HG03045 (cell line): Measurements from ENCODE around the gene BANP.
"Not testable (repeated sequence)": the region's sequence is repeated elsewhere in the genome, so short reads cannot be mapped to it uniquely, and the experiment has no call there.

Experiments used
- ATAC-seq: cut with Tn5 transposase; IDR thresholded peaks from one replicate; pipeline ENCODE4 v1.9.1; 2021; ENCODE audit warnings: mild to moderate bottlenecking, moderate library complexity; ENCODE audit not compliant: unreplicated experiment

BANP gene

DNA sequence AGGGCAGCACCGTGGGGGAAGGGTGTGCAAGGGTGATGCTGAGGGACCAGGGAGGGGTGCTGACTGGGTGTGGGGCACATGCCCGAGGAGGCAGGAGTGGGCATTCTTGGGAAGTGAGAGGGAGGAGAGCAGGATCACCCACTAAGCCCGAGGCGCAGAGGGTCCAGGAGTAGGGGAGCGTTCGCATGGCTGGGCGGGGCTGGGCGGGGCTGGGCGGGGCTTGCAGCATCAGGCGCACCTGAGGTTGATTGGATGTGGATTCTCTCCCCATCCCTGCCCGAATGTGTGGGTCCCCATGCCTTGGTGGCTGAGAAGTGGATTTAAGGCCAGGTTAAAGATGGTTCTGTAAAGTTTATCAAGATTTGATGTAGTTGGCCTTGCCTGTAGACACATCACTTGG lies 14.2 kb downstream of the BANP start:
- no peak for ATAC-seq

GRCh38 chr16:87966064-87966645 lies 14.9 kb downstream of the BANP start:
- no peak for ATAC-seq

- no peak for ATAC-seq
Observed at GRCh38 chr16:87966685-87967185, 15.5 kb downstream of the BANP start.

GRCh38 chr16:87968541-87968940 lies 17.3 kb downstream of the BANP start:
- ATAC-seq = no peak

- ATAC-seq = no peak
Observed at GRCh38 chr16:87970186-87970585, 19.0 kb downstream of the BANP start.

DNA sequence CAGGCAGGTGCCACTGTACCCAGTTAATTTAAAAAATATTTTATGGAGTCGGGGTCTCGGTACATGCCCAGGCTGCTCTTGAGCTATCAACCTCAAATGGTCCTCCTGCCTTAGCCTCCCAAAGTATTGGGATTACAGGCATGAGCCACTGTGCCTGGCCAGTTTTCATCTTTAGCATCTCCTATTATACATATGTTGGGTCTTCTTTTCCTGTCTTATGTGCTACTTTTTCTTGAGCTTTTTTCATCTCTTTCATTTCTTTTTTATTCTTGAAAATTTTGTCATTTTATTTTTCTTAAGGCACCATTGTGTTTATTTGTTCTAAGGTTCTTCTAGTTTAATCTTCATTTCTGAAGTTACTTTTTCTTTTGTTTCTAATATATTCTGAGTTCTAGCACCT lies 20.7 kb downstream of the BANP start:
- no peak for ATAC-seq

DNA sequence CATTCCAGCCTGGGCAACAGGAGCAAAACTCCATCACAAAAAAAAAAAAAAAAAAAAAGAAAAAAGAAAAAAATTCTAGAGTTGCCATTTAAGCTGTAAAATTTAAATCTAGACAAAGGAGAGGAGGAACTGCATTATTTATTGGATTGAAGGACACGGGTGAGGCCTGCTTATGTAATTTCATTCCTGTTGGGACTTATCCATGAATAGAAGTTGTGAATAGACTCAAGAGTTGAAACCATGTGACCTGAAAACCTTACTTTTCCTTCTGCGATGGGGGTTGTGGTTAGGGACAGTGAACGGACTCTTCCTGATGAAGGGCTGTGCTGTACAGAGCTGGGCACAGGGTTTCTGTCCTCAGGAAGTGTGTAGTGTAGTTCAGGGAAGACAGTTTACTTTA lies 22.5 kb downstream of the BANP start:
- no peak for ATAC-seq

DNA sequence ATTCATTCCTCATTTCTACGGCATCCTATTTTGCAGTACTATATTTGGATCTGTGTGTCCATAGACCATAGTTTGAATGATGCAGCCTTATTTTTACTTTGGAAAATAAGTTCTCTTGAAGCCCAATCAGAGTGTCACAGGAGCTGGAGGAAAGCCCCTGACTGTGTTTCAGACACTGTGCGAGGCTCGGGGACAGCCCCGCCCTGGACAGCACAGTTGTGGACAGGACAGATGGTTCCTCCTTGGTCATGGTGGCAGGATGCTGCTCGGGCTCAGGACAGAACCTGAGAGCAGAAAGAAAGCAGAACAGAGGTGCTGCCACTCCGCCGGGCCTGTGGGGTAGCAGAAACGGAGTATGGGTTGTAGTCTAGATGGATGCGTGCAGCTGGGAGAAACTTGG lies 22.9 kb downstream of the BANP start:
- no peak for ATAC-seq

- no peak for ATAC-seq
Observed at GRCh38 chr16:87976665-87977064, 25.4 kb downstream of the BANP start.

DNA sequence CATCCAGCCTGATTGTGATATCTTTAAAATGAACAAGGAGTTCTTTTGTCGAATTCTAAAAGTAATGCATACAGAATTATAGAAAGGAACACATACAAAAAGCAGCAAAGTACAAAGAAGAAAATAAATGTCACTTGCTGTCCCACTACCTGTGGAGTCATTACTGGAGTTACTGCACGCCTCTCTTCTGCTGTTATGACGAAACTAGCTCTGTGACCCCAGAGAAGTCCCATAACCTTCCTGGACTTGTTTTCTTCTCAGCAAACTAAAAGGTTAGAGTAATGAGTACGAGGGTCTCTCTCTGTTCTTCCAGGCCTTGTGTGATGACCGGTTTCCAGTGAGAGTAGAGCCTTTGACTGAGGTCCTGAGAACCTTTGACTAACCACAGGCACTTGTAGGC lies 26.9 kb downstream of the BANP start:
- ATAC-seq = no peak

DNA sequence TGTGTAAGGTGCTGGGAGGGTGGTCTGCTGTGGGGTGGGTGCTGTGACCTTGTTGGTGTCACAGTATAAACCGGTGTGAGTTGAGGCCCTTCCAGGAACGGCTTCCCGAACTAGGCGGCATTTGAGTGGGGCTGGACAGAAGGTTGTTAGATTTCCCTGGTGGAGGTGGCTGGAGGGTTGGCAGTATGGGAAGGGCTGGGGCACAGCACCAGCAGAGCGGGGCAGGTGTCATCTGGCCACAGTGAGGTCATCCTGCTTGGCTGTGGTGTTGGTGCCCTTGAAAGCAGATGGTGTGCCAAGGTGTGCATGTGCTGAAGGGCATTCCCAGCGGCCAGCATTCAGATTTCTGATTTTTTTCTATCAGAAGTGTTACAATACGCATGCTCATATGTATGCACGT lies 28.1 kb downstream of the BANP start:
- no peak for ATAC-seq

DNA sequence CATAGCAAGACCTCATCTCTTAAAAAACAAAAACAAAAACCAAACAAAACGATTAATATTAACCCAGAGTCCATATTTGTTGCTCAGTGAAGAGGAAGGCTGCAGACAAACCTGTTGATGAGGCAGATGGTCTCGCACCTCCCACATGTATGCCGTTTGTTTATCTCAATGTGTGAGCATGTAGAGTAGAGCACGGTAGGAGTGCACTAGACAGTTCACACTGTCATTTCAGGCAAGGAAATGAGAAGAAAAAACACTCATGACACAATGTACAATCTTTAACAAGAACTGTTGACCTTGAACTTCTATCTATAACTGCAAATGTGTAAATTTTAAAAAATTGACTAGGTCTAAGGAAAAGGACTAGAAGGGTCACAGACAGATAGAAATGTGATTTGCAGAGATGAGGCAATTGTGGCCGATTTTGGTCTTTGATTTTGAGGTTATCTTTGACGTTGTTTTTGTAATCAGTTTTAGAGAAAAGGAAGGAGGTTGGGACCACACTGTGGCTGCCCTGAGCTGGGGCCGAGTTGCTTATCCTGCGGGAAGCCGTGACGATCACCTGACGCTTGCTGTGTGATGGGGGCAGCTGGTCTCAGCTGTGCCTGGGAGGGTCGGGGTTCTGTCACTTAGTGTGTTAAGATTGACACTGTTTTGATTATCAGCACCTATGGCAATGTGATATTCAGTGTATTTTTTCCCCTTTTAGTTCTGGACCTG lies 28.8 kb downstream of the BANP start:
- ATAC-seq = not testable (repeated sequence)

DNA sequence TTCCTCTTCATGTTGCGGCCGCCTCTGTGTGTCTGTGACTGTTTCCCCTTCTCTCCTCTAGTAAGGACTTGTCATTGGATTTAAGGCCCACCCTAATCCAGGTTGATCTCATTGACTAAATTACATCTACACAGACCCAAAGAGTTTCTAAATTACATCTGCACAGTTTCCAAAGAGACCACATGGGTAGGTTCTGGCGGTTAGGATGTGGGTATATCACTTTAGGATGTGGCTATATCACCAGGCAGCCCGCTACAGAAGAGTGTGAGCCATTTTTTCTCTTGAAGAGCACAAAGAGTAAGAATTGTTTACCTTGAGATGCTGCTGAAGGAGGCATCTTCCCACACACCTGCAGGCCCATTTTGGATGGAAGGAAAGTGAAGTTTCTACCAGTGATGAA lies 30.1 kb downstream of the BANP start:
- ATAC-seq = not testable (repeated sequence)

- no peak for ATAC-seq
Observed at GRCh38 chr16:87982581-87983041, 31.4 kb downstream of the BANP start.

GRCh38 chr16:87983072-87983736 lies 32.0 kb downstream of the BANP start:
- not testable (repeated sequence) for ATAC-seq

- ATAC-seq = not testable (repeated sequence)
Observed at GRCh38 chr16:87983737-87984097, 32.5 kb downstream of the BANP start.

DNA sequence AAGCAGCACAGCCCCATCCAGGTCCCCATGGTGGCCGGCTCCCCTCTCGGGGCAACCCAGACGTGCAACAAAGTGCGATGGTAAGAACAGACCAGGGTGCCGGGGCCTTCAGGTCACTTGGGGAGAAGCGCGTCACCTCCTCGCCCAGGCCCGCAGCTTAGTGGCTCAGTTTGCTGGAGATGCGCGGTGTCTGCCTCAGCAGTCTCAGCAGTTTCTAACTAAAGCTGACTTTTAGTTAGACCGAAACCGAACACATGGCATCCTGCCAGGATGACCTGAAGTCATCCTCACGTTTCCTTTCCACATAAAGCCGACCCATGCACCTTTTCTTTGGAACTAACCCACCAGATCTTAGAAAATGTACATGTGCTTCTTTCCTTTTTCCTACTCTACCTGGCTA lies 32.9 kb downstream of the BANP start:
- not testable (repeated sequence) for ATAC-seq

- ATAC-seq = no peak
Observed at GRCh38 chr16:87984632-87985267, 33.5 kb downstream of the BANP start.

DNA sequence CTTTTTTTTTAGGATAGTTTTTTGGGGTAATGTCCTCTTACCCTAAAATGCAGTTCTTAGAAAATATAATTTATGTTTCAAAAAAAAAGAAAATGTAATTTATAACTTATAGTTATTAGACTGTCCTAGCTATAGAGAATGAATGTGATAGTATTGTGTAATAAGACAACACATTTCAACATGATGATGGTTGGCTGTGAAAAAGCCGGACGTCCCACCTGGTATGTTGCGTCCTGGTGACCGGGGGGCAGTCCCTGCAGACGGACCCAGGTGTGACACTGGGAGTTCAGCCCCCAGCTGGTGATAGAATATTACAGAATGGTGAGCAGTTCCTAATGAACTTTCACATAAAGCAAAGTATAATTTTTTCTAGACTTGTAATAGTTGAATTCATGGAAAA lies 34.3 kb downstream of the BANP start:
- not testable (repeated sequence) for ATAC-seq

- not testable (repeated sequence) for ATAC-seq
Observed at GRCh38 chr16:87986361-87986849, 35.2 kb downstream of the BANP start.

DNA sequence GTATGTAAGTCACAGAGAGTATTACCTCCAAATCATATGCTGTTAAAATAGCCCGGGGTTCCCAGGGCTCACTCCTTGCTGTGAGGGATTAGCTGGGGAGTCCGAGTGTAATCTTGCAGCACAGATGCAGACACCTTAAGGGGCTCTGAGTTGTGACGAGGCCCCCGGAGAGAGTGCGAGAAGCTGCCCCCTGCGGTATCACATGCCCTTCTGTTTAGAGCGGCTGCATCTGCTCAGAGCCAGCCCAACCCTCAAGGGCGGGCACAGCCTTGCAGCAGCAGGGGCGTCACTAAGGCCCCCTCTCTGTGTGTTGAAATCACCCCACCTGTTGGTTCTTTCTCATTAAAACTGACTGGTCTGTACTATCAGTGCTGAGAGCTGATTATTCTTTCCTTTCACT lies 37.4 kb downstream of the BANP start:
- not testable (repeated sequence) for ATAC-seq
